ENCODE measurements around the gene S1PR4. TPM values are rescaled to one million over a fixed set of nuclear protein-coding genes. Genes with fewer than 3 reads are reported as not detected.

Gene S1PR4
- total and polyA plus RNA-seq, 9 of the 15 experiments (the other 6 are each of a cell fraction or from before 2014, with no cell fraction given) = 0.27 TPM; not detected in 8

- TF ChIP-seq, protein P1, sequence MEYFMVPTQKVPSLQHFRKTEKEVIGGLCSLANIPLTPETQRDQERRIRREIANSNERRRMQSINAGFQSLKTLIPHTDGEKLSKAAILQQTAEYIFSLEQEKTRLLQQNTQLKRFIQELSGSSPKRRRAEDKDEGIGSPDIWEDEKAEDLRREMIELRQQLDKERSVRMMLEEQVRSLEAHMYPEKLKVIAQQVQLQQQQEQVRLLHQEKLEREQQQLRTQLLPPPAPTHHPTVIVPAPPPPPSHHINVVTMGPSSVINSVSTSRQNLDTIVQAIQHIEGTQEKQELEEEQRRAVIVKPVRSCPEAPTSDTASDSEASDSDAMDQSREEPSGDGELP (CRISPR knock-in tag; IDR thresholded peaks at IDR 0.05; ENCODE audit: borderline replicate concordance) = peak; percentile 60; the same call in 1 of the 2 replicates
- no peak for TF ChIP-seq PHF21A (IDR thresholded peaks at IDR 0.05; ENCODE audit: borderline replicate concordance, low read depth)
- TF ChIP-seq SP1 (CRISPR knock-in tag; IDR thresholded peaks at IDR 0.05) = peak; percentile 8; the same call in 1 of the 2 replicates
- no peak for TF ChIP-seq ZFP30 (CRISPR knock-in tag; IDR thresholded peaks at IDR 0.05; ENCODE audit: borderline replicate concordance)
- TF ChIP-seq ZNF551 (CRISPR knock-in tag; IDR thresholded peaks at IDR 0.05) = no peak
- peak in 1 of 2 experiments; percentile 11; a peak in 1 of 4 replicates for TF ChIP-seq TRIM24 (IDR thresholded peaks at IDR 0.05)
- TF ChIP-seq, protein P2, sequence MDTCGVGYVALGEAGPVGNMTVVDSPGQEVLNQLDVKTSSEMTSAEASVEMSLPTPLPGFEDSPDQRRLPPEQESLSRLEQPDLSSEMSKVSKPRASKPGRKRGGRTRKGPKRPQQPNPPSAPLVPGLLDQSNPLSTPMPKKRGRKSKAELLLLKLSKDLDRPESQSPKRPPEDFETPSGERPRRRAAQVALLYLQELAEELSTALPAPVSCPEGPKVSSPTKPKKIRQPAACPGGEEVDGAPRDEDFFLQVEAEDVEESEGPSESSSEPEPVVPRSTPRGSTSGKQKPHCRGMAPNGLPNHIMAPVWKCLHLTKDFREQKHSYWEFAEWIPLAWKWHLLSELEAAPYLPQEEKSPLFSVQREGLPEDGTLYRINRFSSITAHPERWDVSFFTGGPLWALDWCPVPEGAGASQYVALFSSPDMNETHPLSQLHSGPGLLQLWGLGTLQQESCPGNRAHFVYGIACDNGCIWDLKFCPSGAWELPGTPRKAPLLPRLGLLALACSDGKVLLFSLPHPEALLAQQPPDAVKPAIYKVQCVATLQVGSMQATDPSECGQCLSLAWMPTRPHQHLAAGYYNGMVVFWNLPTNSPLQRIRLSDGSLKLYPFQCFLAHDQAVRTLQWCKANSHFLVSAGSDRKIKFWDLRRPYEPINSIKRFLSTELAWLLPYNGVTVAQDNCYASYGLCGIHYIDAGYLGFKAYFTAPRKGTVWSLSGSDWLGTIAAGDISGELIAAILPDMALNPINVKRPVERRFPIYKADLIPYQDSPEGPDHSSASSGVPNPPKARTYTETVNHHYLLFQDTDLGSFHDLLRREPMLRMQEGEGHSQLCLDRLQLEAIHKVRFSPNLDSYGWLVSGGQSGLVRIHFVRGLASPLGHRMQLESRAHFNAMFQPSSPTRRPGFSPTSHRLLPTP (IDR thresholded peaks at IDR 0.05; ENCODE audit: borderline replicate concordance, extremely low read depth, insufficient read length) = no peak
- no peak for TF ChIP-seq PHF20 (IDR thresholded peaks at IDR 0.05; ENCODE audit: partially characterized antibody)
- TF ChIP-seq PHB2 (IDR thresholded peaks at IDR 0.05; ENCODE audit: low read depth) = no peak
- TF ChIP-seq FIP1L1 (IDR thresholded peaks at IDR 0.05; ENCODE audit: low read depth, low read length, poor library complexity, severe bottlenecking) = no peak
- TF ChIP-seq TCF7L2 (IDR thresholded peaks at IDR 0.05; ENCODE audit: low read depth, low read length) = no peak
- TF ChIP-seq MECOM (CRISPR knock-in tag; IDR thresholded peaks at IDR 0.05) = no peak
- TF ChIP-seq PTBP1 (IDR thresholded peaks at IDR 0.05; ENCODE audit: low read depth, low read length) = no peak
- TF ChIP-seq GATAD2B (IDR thresholded peaks at IDR 0.05; ENCODE audit: borderline replicate concordance) = peak; percentile 80; the same call in 1 of the 2 replicates
- TF ChIP-seq RUNX1 (IDR thresholded peaks at IDR 0.05; ENCODE audit: low read depth) = no peak
- TF ChIP-seq ELF2 (CRISPR knock-in tag; IDR thresholded peaks at IDR 0.05) = no peak
- TF ChIP-seq, protein P3, sequence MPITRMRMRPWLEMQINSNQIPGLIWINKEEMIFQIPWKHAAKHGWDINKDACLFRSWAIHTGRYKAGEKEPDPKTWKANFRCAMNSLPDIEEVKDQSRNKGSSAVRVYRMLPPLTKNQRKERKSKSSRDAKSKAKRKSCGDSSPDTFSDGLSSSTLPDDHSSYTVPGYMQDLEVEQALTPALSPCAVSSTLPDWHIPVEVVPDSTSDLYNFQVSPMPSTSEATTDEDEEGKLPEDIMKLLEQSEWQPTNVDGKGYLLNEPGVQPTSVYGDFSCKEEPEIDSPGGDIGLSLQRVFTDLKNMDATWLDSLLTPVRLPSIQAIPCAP (CRISPR knock-in tag; IDR thresholded peaks at IDR 0.05; ENCODE audit: borderline replicate concordance) = no peak
- TF ChIP-seq MEF2A (IDR thresholded peaks at IDR 0.05; ENCODE audit: control insufficient read depth, low read depth, low read length) = no peak
- TF ChIP-seq HLTF (IDR thresholded peaks at IDR 0.05) = no peak
- peak; percentile 84; the same call in 1 of the 2 replicates for TF ChIP-seq ELF4 (CRISPR knock-in tag; IDR thresholded peaks at IDR 0.05)
- no peak for TF ChIP-seq E4F1 (CRISPR knock-in tag; IDR thresholded peaks at IDR 0.05; ENCODE audit: borderline replicate concordance)
- no peak for TF ChIP-seq HNRNPH1 (optimal IDR thresholded peaks at IDR 0.05; ENCODE audit: low read depth, low read length)
- TF ChIP-seq ZNF274 (IDR thresholded peaks at IDR 0.05; ENCODE audit: borderline replicate concordance, low read depth, low read length) = no peak
These were observed 7.0 kb downstream of the S1PR4 start, which contains the start of gene NCLN (continued) for GRCh38 chr19:3185461-3186159.

Measured in K562 (cell line).